ENCODE results near the gene LSS.

DNA sequence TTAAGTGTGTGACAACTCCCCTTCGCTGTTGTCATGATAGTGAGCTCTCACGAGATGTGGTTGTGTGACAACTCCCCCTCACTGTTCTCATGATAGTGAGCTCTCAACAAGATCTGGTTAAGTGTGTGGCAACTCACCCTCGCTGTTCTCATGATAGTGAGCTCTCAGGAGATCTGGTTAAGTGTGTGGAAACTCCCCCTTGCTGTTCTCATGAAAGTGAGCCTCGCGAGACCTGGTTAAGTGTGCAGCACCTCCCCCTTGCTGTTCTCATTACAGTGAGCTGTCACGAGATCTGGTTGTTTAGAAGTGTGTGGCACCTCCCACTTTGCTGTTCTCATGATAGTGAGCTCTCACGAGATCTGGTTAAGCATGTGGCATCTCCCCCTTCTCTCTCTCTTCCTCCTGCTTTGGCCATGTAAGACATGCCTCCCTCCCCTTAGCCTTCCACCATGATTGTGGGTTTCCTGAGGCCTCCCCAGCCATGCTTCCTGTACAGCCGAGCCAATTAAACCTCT lies 25.1 kb upstream of the LSS start:
- TF ChIP-seq, protein P1, sequence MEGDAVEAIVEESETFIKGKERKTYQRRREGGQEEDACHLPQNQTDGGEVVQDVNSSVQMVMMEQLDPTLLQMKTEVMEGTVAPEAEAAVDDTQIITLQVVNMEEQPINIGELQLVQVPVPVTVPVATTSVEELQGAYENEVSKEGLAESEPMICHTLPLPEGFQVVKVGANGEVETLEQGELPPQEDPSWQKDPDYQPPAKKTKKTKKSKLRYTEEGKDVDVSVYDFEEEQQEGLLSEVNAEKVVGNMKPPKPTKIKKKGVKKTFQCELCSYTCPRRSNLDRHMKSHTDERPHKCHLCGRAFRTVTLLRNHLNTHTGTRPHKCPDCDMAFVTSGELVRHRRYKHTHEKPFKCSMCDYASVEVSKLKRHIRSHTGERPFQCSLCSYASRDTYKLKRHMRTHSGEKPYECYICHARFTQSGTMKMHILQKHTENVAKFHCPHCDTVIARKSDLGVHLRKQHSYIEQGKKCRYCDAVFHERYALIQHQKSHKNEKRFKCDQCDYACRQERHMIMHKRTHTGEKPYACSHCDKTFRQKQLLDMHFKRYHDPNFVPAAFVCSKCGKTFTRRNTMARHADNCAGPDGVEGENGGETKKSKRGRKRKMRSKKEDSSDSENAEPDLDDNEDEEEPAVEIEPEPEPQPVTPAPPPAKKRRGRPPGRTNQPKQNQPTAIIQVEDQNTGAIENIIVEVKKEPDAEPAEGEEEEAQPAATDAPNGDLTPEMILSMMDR (conservative IDR thresholded peaks at IDR 0.05 in 1 of 2, IDR thresholded peaks at IDR 0.05 in 1 of 2; ENCODE audit: extremely low read depth in 1 of 2, insufficient read depth in 1 of 2, low read depth in 1 of 2, low read length in 2 of 2): no peak
- no peak for TF ChIP-seq EZH2 (IDR thresholded peaks at IDR 0.05; ENCODE audit: borderline replicate concordance, low read length)
